Heart left ventricle (tissue), 13 donors: ENCODE results near the gene ITFG2.

Source experiments
- CTCF ChIP-seq, 12 donors: fragments of 200-600 bp; sonication (generic) in 4 of 12; IDR thresholded peaks; one replicate each; pipeline versions ENCODE4 v1.5.0 to v1.8.0; 2018 to 2022; ENCODE audit warnings: antibody characterized with exemption in 12 of 12, mild to moderate bottlenecking in 5 of 12
- POLR2A ChIP-seq, 2 donors: fragments of 450-650 bp; IDR thresholded peaks; one replicate each; pipeline ENCODE4 v1.6.1; 2017; ENCODE audit warnings: antibody characterized with exemption in 2 of 2, mild to moderate bottlenecking in 2 of 2, moderate library complexity in 2 of 2
- donor health status: ischemic (EF 13 %, LVEDD 7.1; RV severe dilation, severe dysfunction).
- donor health status: DM: no; HTN: yes; CAD: no.
- donor health status: DM: no; HTN: no; CAD: no.
- donor health status: ischemic (EF 25% LVEDD 6.9; RV normal size, moderate dysfunction).
- donor health status: ischemic (EF 25% LVEDD 5.7; RV mildly dilated, moderate dysfunction).
- donor health status: ischemic (EF 35%, LVEDD 5.7; RV mildly dilated, moderate dysfunction).
- donor health status: nonischemic (EF 11% LVEDD 7.7; RV severe dilation, severe dysfunction).
- donor health status: DM: yes; HTN: yes; CAD: no.
- donor health status: PGD.
- donor health status: ischemic (EF 29% LVEDD 5.4; RV normal size, mild dysfunction).
- donor health status: nonischemic (EF 23%, LVEDD 6.1; RV moderate dilation, normal function).

DNA sequence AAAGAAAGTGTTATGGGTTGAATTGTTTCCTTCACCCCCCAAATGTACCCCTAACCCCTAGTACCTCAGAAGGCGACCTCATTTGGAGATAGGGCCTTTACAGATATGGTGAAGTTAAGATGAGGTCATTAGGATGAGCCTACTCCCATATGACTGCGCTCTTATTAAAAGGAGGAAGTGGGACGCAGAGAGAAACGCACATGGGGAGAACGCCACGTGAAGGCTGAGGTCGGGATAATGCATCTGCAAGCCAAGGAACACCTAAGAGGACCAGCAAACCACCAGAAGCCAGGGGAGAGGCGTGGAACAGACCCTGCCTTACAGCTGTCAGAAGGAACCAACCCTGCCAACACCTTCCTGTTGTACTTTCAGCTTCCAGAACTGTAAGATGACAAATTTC is 24.1 kb downstream of the ITFG2 start:
- no peak for TF ChIP-seq CTCF (IDR thresholded peaks at IDR 0.05)
- no peak for TF ChIP-seq POLR2A (IDR thresholded peaks at IDR 0.05)
